Retina (tissue), 1 donor: ENCODE results near the gene FAM98C.
"Not testable (repeated sequence)": the region's sequence is repeated elsewhere in the genome, so short reads cannot be mapped to it uniquely, and the experiment has no call there.

Experiments
- DNase-seq: peaks from one replicate; pipeline ENCODE4 v3.0.0-alpha.2; 2016

FAM98C gene

DNA sequence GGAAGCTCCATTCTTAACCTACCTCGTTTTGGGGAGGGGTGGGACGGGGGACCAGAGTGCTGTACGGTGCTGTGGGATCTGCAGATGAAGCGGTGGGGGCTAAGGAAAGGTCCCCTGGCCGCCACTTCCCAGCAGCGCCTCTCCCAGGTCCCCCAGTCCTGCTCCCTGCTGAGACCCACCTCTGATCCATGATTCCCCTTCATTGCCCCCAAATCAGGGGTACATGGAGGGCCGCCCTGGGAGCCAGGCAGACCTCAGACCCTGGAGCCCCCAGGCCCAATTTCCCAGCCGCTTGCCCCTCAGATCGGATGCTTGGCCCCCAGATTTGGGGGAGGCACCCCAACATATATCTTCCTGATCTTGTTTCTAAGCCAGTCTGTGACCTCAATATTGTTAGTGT is 3.8 kb upstream of the FAM98C start:
- no peak for DNase-seq

DNA sequence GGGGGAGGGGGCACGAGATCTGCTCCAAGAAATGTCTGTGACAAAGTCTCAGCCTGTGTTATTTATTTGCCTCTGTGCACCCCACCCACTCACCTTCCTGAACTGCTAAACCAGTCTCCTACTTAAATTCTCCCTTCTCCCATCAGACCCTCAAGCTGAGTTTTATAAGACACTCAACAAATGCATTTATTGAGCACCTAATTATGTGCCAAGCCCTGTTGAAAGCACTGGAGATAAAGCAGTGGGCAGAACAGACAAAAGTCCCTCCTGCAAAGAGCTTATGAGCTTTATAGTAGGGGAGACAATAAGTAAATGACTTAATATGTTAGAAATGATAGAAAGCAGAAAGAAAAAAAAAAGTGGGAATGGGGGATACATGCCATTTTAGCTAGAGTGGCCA is 3.4 kb upstream of the FAM98C start:
- DNase-seq, result no peak

DNA sequence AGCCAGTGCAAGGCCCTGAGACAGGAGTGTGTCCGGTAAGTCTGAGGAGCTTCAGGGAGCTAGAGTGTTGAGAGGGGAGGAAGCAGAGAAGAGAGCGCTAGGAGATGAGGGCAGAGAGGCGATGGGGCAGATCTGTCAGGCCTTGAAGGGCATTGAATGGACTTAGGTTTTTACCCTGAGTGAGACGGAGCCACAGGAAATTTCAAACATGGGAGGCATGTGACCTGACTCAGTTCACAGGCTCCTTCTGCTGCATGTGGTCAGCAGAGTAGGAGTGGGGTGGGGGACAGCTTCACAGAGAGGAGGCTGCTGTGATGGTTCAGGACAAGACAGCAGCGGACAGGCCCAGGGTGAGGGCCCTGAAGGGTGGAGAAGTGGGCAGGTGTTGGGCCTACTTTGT is 2.5 kb upstream of the FAM98C start:
- no peak for DNase-seq

DNA sequence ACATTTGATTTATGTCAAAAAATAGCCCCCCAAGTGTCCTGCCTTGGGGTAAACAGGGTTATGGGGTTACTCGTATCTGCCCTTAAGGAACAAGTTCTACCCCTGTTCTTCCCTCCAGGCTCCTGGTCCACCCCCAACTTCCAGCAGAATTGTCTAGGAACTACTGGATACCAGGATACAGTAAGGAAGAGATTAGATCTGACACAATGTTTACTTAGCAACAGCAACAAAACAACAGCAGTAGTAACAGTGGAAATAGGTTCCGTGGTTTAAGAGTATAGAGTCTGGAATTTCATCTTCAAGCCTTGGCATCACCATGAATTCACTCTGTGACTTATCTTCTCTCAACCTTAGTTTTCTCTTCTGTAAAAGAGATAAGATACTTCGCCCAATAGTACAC is 1.7 kb upstream of the FAM98C start:
- DNase-seq, result no peak

DNA sequence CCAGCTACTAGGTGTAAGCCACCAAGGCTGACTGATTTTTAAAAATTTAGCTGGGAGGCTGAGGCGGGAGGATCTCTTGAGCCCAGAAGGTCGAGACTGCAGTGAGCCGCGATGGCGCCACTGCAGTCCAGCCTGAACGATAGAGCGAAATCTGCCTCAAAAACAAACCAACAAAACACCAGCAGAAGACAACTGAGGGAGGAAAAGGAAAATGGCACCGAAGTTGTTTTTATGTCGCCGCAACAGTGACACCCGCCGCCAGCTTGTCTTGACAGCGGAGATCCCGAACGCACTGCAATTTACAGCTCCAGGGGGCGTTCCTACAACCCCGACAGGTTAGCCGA is 298 bp upstream of the FAM98C start:
- no peak for DNase-seq

DNA sequence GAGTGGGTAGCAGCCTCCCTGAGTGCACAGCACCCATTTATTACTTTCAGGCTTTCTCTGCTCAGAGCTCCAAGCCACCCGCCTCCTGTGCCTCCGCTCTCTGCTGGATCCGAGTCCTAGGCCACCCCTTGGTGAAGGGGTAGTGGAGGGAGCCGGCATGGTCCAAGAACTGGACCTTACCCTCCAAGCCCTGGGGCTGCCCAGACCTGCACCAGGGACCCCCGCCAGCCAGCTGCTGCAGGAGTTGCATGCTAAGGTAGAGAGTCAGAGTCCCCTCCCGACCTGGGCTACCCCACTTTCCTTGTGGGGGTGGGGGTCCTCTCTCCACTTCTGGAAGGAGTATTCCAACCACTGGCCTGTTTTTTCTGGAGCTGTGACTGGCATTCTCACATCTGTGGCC is 2.0 kb downstream of the FAM98C start:
- DNase-seq, result no peak

DNA sequence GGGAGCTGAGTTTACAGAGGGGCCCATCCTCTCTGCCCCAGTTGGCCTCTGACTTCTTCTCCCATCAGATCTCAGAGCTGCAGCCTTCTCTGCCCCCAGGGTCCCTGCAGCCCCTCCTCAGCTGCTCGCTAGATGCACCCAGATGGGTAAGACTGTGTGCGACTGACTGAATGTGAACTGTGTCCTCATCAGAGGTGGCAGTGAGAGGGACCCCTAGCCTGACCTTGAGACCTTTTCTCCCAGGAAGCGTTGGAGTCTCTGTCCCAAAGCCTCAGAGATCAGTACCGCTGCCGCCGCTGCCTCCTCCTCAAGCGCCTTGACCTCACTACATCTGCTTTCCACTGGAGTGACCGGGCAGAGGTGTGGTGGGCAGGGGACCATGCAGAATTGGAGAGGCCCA is 2.4 kb downstream of the FAM98C start:
- no peak for DNase-seq

DNA sequence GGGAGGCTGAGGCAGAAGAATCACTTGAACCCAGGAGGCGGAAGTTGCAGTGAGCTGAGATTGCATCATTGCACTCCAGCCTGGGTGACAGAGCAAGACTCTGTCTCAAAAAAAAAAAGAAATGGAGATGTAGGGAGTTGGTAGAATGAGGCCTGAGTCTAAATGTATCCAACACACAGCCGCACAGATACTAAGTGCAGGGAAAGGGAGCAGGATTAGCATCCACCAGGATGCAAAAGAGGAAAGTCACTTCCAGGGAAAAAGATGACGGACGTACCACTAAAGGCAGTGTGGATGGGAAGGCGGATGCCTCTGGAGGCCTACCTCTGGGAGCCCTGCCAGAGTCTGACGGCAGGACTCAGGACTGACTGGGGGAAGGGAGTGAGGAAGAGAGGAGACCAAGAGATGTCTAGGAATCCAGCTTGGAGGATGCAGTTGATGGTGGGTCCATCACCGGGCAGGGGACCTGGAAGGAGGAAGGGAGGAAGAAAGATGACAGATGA is 6.8 kb downstream of the FAM98C start:
- DNase-seq, result no peak

DNA sequence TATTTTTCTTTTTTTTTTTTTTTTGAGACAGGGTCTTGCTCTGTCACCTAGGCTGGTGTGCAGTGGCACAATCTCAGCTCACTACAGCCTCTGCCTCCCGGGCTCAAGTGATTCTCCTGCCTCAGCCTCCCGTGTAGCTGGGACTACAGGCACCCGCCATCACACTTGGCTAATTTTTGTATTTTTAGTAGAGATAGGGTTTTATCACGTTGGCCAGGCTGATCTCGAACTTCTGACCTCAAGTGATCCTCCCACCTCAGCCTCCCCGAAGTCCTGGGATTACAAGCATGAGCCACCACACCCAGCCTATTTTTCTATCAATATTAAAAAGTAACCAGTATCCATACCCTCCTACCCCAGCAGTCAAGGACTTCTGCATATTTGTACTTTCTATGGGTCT is 7.5 kb downstream of the FAM98C start:
- not testable (repeated sequence) for DNase-seq

DNA sequence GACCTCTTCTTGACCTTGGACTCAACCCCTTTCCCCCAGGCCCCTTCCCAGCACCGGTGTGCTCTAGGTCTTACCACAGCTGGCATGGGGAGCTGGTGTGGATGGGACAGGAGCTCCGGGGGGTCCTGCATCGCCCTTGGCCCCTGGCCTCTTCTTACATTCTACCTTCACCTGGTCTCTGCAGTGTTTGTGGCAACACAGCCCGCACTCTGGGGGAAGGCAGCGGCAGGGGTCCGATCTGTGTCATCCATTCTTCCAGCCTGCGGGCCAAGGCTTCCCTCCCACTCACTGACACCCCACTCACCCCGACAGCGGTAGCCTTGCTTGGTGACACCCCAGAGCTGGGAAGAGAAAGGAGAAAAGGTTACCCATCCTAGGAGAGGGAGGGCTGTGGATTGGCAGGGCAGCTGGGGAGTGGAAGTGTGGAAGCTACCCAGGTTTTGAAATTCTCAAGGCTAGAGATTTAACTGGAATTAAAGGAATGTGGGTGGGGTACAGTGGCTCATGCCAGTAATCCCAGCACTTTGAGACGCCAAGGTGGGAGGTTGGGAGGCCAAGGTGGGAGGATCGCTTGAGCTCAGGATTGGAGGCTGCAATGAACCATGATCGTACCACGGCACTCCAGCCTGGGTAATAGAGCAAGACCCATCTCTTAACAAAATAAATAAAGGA is 8.3 kb downstream of the FAM98C start:
- DNase-seq, result no peak

DNA sequence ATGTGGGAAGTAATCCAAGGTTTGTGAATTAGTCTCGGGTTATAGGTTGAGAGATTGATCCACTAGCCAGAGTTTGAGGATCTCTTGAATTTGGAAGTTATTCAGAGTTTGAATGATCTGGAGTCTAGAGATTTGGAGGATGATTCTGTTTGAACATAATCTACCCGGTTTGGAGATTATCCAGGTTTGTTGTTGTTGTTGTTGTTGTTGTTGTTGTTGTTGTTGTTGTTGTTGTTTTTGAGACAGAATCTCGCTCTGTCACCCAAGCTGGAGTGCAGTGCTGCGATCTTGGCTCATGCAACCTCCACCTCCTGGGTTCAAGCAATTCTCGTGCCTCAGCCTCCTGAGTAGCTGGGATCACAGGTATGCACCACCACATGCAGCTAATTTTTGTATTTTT is 9.0 kb downstream of the FAM98C start:
- DNase-seq, result not testable (repeated sequence)

DNA sequence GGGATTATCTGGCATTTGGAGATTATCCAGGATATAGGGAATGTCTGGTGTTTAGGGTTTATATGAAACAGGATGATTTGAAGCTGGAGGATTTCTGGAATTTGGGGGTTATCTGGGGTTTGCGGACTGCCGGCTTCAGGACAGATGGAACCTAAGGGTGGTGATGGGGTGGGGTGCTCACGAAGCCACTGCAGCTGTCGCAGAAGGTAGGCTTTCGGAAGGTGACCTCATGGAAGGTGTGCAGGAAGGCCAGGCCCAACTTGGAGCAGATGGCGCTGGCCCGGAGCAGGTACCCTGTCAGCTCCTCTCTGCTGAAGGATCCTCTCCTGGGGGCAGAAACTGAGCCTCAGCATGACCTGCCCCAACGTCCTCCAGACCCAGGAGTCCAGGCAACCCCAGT is 9.6 kb downstream of the FAM98C start:
- DNase-seq, result no peak

DNA sequence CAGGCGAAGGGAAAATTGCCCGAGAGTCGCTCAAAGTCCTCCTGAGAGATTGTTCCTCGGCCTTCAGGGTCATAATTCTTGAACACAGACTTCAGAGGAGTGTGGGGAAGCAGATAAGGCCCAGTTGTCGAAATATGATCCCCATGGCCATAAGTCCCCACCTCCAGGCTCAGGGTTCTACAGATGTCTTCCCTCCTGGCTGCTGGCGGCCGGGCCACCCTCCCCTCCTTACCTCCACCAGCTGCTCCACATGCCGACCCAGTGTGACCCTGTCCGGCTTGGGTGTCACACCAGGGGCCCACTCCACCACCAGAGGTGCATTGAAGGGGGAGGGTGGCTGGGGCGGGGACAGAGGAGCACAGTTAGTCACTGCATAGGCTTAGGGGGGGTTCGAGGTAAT is 10.1 kb downstream of the FAM98C start:
- DNase-seq, result no peak

DNA sequence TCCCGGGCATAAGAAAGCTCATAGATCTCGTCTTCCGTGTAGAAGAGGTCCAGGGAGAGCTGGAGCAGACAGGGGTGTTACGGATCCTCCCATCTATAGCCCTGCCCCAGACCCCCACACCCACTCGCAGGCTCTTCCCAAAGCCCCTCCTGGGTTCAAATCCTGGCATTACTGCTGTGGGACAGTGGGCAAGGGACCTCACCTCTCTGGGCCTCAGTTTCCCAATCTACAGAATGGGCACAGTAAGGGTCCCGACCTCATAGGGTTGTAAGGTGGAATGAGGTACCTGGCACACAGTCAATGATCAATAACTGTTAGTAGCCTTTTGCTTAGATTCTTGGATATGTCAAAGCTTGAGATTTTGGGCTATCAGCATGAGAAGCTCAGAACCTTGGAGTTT is 10.5 kb downstream of the FAM98C start:
- DNase-seq, result no peak

DNA sequence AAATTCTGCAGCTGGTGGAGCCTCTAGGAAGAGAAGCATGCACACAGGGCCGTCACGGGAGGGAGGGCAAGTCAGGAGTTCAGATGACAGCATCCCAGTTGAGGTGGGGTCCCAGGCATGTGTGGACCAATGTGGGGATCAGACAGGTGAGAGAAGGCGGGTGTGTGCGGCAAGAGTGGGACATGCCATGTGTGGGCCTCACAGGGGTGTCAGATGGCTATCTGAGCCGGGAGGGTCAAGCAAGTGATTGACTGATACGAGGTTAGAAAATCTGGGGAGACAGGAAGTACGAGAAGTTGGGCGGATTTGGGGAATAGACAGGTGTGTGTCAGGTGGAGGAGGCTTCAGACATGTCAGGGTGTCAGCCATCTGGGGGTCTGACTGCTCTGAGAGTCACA is 14.3 kb downstream of the FAM98C start:
- no peak for DNase-seq

DNA sequence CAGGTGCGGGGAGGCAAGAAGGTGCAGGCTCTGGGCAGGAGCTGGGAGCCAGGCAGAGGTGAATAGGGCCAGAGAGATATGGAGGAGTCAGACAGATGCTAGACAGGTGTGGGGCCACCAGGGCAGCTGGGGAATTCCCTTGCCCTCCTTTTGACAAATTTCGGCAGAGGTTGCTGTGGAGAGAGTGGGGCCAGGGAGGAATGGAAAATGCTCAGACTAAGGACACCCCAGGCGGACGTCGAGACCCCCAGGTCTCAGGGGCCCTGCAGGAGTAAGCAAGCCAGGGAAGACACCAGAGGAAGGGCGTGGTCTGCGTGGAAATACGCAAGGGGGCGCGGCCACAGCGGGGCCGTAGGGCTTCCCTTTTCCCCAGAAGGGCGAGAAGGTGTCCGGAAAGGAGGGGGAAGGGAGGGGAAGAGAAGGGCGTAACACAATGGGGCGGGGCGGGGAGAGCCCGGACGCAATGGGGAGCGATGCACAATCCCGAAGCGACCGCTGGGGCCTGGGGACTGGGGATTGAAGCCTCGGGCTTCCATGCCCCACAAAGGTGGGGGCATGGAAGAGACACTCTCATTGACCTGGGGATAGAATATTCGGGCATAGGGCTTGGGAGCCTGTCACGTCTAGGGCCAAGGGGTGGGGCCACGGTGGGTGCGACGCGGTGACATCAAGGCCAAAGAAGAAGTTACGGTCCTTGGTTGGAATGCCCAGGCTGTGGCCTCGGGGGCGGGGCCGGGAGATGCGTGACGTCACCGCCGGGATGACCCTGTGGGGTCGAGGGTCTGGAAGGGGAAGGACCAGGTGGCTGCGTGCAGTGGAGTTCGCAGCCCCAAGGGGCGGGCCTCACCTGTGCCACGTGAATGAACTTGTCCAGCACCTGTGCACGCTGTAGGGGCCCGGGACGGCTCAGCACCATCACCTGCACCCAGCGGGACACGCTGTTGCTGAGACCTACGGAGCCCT is 14.9 kb downstream of the FAM98C start:
- peak; percentile 64 for DNase-seq

DNA sequence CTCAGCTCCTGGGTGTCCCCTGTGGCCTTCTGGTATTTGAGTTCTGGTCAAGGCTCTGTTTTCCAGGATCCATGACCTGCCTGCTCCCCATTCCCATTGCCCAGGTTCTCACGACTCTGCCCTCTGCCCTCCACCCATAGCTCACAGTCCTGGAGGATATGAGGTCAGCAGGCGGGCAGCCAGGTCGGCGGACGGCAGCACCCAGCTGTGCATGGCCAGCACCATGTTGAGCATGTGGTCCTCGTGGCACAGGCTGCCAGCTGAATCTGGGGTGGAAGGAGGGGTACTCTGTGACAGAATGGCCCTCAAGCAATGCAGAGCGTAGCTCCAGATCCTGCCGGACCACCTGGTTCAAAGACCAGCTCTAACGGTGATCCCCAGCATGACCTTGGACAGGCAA is 18.0 kb downstream of the FAM98C start:
- DNase-seq, result no peak

DNA sequence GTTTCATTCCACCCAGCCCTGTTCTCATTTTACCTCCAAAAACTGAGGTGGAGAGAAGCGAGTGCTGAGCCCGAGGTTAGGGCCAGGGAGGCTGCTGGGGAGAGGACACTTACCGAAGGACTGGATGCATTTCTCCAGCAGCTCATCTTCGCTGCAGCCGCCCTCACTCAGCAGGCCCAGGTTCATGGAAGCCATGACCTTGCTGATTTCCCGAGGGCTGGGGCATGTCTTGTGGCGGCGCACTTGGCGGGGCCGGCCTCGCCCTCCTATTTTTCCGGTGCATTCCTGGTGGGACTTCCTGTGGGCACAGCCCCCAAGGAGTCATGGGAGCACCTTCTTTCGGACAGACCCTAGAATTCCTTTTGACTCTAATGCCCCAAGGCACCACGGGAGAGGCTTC is 19.0 kb downstream of the FAM98C start:
- no peak for DNase-seq

DNA sequence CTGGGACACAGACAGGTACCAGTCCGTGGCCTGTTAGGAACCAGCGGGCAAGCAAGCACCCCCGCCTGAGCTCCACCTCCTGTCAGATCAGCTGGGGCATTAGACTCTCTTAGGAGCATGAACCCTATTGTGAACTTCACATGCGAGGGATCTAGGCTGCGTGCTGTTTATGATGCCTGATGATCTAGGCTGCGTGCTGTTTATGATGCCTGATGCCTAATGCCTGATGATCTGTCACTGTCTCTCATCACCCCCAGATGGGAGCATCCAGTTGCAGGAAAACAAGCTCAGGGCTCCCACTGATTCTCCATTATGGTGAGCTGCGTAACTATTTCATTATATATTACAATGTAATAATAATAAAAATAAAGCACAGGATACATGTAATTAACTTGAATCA is 19.5 kb downstream of the FAM98C start:
- DNase-seq, result no peak

DNA sequence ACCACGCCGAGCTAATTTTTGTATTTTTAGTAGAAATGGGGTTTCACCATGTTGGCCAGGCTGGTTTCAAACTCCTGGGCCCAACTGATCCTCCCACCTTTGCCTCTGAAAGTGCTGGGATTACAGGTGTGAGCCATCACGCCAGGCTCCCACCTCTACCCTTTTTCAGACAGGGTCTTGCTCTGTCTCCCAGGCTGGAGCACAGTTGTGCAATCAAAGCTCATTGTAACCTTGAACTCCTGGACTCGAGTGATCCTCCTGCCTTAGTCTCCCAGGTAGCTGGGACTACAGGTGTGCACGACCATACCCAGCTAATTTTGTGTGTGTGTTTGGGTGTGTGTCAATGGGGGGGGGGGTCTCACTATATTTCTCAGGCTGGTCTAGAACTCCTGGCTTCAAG is 21.4 kb downstream of the FAM98C start:
- no peak for DNase-seq

DNA sequence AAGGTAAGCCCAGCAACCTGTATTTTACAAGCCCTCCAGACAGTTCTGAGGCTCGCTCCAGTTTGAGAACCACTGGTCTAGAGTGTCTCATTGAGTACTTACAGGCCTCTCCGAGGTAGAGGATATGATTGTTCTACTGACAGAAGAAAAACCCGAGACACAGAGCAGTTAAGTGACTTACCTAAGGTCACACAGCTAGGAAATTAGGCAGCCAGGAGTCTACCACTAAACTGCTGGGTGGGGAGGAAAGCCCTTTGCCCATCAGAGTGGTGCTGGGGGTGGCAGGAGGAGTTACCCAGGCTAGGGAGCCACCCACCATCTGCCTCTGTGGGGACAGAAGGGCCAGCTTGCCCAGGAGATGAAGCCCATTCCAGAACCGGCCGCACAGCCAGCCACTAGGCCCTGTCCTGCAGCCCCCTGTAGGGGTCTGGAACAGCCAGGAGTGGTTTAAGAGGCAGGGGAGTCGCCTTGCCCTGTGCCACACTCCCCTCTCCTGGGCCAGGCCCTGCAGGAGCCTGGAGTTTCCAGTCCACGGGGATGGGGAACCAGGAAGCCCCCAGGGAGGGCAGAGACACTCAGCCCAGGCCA is 22.4 kb downstream of the FAM98C start:
- no peak for DNase-seq

DNA sequence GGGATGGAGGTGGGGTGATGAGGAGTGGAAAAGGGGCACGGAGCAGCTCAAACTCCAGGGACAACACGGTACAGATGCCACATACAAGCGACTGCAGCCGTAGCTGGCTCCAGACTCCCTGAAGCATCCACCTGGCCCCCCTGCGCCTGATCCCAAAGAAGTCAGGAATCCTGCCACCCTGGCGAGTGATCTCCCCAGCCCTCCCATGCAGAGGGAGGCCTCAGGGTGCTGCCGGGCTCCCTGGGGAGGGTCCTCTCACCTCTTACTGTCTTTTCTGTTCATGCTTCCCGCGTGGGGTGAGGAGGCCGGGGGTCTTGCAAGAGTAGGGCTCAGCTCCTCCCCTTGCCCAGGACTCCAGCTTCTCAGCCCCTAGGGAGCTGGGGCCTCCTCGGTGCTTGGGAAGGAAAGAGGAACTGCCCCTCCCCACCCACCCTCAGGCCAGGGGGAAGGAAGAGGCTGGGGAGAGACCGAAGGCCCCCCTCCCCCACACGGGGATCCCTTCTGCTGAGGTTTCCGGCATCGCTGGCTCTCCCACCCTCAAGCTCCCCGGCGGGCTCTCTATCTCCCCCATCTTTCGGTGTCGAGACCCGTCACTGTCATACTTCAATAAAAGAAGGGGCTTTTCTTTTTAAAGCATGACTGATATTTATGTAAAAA is 23.0 kb downstream of the FAM98C start, which contains the start of gene RASGRP4:
Gene RASGRP4 (minus strand): TSS at position 410 of the 657 bp plus-strand sequence. CDS start 128 bp downstream, at position 282.
- DNase-seq, result no peak

DNA sequence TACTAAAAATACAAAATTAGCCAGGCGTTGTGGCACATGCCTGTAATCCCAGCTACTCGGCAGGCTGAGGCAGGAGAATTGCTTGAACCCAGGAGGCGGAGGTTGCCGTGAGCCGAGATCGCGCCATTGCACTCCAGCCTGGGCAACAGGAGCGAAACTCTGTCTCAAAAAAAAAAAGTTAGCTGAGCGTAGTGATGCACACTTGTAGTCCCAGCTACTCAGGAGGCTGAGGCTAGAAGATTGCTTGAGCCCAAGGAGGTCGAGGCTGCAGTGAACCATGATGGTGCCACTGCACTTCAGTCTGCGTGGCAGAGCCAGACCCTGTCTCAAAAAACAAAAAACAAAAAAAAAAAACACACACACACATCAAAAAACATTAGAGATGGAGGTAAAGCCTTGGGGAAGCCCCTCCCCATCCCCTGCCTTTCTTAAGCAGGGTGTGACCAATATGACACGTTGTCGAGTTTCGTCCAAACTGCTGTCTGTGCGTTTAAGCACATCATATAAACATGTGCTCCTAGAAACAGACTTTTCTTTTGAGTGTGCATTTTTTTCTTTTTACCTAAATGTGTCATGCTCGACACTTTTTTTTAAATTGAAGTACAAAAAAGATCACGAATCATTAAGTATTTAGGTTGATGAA is 24.3 kb downstream of the FAM98C start:
- not testable (repeated sequence) for DNase-seq
